ENCODE data around the gene LRRC3. TPM values are rescaled to one million over a fixed set of nuclear protein-coding genes. Genes with fewer than 3 reads are reported as not detected.
"Not testable (repeated sequence)": the region's sequence is repeated elsewhere in the genome, so short reads cannot be mapped to it uniquely, and the experiment has no call there.

Gene LRRC3
- total RNA-seq, 1 experiment from 2014 or later = 5.7 TPM

DNA sequence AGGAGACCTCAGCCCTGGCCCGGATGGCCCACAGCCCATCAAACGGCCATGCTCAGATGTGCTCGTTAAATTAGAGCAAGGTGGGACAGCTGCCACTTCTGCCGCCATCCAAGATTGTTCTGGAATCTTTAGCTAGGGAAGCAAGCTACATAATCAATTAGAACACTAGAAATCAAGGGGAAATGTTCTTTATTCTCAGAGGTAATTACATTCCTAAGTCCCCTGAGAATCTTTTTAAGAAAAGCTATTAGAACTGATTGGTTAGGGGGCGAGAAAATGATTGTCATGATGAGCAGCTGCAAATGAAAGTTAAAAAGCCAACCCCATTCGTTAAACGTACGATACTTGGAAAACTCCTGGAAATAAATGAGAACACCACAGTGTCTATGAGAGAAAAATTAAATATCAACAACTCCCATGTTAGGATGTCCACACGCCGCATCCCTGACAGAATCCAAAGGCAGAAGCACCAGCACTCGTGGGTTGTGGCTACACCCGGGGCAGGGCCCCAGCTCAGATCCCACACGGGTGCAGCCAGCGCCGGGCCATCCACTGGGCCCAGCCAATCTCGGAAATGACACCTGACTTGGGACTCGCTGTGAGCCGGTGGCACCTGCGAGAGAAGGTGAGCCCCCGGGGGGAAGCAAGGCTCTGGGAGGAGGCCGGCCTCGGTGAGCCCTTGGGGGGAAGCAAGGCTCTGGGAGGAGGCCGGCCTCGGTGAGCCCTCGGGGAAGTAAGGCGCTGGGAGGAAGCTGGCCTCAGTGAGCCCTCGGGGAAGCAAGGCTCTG is 47.1 kb downstream of the LRRC3 start (continued):
- TF ChIP-seq TEAD4 (CRISPR knock-in tag; IDR thresholded peaks at IDR 0.05) = no peak

DNA sequence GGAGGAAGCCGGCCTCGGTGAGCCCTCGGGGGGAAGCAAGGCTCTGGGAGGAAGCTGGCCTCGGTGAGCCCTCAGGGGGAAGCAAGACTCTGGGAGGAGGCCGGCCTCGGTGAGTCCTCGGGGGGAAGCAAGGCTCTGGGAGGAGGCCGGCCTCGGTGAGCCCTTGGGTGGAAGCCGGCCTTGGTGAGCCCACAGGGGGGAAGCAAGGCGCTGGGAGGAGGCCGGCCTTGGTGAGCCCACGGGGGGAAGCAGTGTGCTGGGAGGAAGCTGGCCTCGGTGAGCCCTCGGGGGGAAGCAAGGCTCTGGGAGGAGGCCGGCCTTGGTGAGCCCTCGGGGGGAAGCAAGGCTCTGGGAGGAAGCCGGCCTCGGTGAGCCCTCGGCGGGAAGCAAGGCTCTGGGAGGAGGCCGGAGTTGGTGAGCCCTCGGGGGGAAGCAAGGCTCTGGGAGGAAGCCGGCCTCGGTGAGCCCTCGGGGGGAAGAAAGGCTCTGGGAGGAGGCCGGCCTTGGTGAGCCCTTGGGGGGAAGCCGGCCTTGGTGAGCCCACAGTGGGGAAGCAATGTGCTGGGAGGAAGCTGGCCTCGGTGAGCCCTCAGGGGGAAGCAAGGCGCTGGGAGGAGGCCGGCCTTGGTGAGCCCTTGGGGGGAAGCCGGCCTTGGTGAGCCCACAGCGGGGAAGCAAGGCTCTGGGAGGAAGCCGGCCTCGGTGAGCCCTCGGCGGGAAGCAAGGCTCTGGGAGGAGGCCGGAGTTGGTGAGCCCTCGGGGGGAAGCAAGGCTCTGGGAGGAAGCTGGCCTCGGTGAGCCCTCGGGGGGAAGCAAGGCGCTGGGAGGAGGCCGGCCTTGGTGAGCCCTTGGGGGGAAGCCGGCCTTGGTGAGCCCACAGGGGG is 47.9 kb downstream of the LRRC3 start:
- H3K36me3 Mint-ChIP-seq; H3K27me3 Mint-ChIP-seq (ENCODE audit: low read depth); H3K27ac Mint-ChIP-seq; POLR2A ChIA-PET; DNase-seq (ENCODE audit: low spot score); ATAC-seq; H3K4me1 Mint-ChIP-seq; H3K4me3 Mint-ChIP-seq; H3K9me3 Mint-ChIP-seq: not testable (repeated sequence)
- CTCF ChIA-PET = interaction anchor here (1.7 kb wide), 1 partner anchor 15 kb away, joined by 4 read pairs; no protein-coding TSS in a partner anchor

- Mint-ChIP-seq H3K27ac (no peak overlapping the region), H3K27me3 (ENCODE audit: low read depth) (no peaks in the 10 kb centered on the region), H3K4me3 (no peak overlapping the region), H3K9me3 (no peaks in the 10 kb centered on the region), H3K36me3 (no peaks in the 10 kb centered on the region), H3K4me1 (no peaks in the 10 kb centered on the region)
- no peak for DNase-seq (ENCODE audit: low spot score)
- ChIA-PET CTCF (no interaction called here), POLR2A (no interaction called here)
- no peak for ATAC-seq
- no peak for TF ChIP-seq MYBL2 (CRISPR knock-in tag; IDR thresholded peaks at IDR 0.05)
- no peak for TF ChIP-seq GABPB1 (CRISPR knock-in tag; IDR thresholded peaks at IDR 0.05)
- no peak for TF ChIP-seq SP1 (CRISPR knock-in tag; conservative IDR thresholded peaks at IDR 0.05)
- TF ChIP-seq ZNF396 (CRISPR knock-in tag; IDR thresholded peaks at IDR 0.05; ENCODE audit: borderline replicate concordance) = no peak
- no peak for TF ChIP-seq ZNF232 (CRISPR knock-in tag; IDR thresholded peaks at IDR 0.05)
- no peak for TF ChIP-seq RELA (CRISPR knock-in tag; IDR thresholded peaks at IDR 0.05; ENCODE audit: borderline replicate concordance)
- TF ChIP-seq FOXP4 (CRISPR knock-in tag; IDR thresholded peaks at IDR 0.05) = no peak
- TF ChIP-seq TCF7 (CRISPR knock-in tag; IDR thresholded peaks at IDR 0.05; ENCODE audit: low read depth) = no peak
- no peak for TF ChIP-seq ZNF671 (CRISPR knock-in tag; IDR thresholded peaks at IDR 0.05)
- TF ChIP-seq, protein P1, sequence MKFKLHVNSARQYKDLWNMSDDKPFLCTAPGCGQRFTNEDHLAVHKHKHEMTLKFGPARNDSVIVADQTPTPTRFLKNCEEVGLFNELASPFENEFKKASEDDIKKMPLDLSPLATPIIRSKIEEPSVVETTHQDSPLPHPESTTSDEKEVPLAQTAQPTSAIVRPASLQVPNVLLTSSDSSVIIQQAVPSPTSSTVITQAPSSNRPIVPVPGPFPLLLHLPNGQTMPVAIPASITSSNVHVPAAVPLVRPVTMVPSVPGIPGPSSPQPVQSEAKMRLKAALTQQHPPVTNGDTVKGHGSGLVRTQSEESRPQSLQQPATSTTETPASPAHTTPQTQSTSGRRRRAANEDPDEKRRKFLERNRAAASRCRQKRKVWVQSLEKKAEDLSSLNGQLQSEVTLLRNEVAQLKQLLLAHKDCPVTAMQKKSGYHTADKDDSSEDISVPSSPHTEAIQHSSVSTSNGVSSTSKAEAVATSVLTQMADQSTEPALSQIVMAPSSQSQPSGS (CRISPR knock-in tag; IDR thresholded peaks at IDR 0.05; ENCODE audit: borderline replicate concordance, low read depth) = no peak
- no peak for TF ChIP-seq NFYB (CRISPR knock-in tag; conservative IDR thresholded peaks at IDR 0.05; ENCODE audit: low read depth)
- TF ChIP-seq ZNF219 (CRISPR knock-in tag; IDR thresholded peaks at IDR 0.05; ENCODE audit: borderline replicate concordance) = no peak
- TF ChIP-seq NR2C2 (CRISPR knock-in tag; IDR thresholded peaks at IDR 0.05) = no peak
- TF ChIP-seq, protein P2, sequence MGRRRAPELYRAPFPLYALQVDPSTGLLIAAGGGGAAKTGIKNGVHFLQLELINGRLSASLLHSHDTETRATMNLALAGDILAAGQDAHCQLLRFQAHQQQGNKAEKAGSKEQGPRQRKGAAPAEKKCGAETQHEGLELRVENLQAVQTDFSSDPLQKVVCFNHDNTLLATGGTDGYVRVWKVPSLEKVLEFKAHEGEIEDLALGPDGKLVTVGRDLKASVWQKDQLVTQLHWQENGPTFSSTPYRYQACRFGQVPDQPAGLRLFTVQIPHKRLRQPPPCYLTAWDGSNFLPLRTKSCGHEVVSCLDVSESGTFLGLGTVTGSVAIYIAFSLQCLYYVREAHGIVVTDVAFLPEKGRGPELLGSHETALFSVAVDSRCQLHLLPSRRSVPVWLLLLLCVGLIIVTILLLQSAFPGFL (CRISPR knock-in tag; IDR thresholded peaks at IDR 0.05; ENCODE audit: borderline replicate concordance) = no peak
- TF ChIP-seq, protein P3, sequence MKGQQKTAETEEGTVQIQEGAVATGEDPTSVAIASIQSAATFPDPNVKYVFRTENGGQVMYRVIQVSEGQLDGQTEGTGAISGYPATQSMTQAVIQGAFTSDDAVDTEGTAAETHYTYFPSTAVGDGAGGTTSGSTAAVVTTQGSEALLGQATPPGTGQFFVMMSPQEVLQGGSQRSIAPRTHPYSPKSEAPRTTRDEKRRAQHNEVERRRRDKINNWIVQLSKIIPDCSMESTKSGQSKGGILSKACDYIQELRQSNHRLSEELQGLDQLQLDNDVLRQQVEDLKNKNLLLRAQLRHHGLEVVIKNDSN (CRISPR knock-in tag; IDR thresholded peaks at IDR 0.05) = no peak
- no peak for TF ChIP-seq ARID4B (CRISPR knock-in tag; IDR thresholded peaks at IDR 0.05; ENCODE audit: borderline replicate concordance)
- TF ChIP-seq FOXJ3 (CRISPR knock-in tag; IDR thresholded peaks at IDR 0.05; ENCODE audit: borderline replicate concordance) = no peak
- no peak for TF ChIP-seq TP53 (CRISPR knock-in tag; IDR thresholded peaks at IDR 0.05)
These were observed 48.6 kb downstream of the LRRC3 start for GRCh38 chr21:44503901-44504399.
